PFSK-1 (cell line): ENCODE data around the gene ERAP2.

ENCODE experiments used
- FOXP2 ChIP-seq: optimal IDR thresholded peaks from 2 replicates; pipeline ENCODE3; 2011; ENCODE audit warnings: borderline replicate concordance, control low read depth, inconsistent platforms; ENCODE audit not compliant: insufficient read depth; ENCODE audit errors: extremely low read length, extremely low read depth
- POLR2AphosphoS5 ChIP-seq: IDR thresholded peaks from 2 replicates; pipeline ENCODE4 v1.6.1; 2012; ENCODE audit warnings: low read depth, mild to moderate bottlenecking, control low read depth, low read length, moderate library complexity
- SIN3A ChIP-seq: IDR thresholded peaks from 2 replicates; pipeline ENCODE4 v1.6.1; 2012; ENCODE audit warnings: mild to moderate bottlenecking, low read length, moderate library complexity, borderline replicate concordance; ENCODE audit not compliant: insufficient read depth
- TAF1 ChIP-seq: IDR thresholded peaks from 2 replicates; pipeline ENCODE4 v1.6.1; 2012; ENCODE audit warnings: low read length, control low read depth, borderline replicate concordance; ENCODE audit not compliant: insufficient read depth
- TF ChIP-seq, protein P1 (sequence below), 2 experiments: IDR thresholded peaks; 2 replicates each; pipeline versions ENCODE4 v1.6.1 to v1.8.0; 2011 to 2012; ENCODE audit warnings: low read depth in 2 of 2, low read length in 2 of 2, control low read depth in 1 of 2, inconsistent platforms in 1 of 2, mild to moderate bottlenecking in 1 of 2, moderate library complexity in 1 of 2; ENCODE audit not compliant: insufficient read depth in 1 of 2

The ERAP2 gene

DNA sequence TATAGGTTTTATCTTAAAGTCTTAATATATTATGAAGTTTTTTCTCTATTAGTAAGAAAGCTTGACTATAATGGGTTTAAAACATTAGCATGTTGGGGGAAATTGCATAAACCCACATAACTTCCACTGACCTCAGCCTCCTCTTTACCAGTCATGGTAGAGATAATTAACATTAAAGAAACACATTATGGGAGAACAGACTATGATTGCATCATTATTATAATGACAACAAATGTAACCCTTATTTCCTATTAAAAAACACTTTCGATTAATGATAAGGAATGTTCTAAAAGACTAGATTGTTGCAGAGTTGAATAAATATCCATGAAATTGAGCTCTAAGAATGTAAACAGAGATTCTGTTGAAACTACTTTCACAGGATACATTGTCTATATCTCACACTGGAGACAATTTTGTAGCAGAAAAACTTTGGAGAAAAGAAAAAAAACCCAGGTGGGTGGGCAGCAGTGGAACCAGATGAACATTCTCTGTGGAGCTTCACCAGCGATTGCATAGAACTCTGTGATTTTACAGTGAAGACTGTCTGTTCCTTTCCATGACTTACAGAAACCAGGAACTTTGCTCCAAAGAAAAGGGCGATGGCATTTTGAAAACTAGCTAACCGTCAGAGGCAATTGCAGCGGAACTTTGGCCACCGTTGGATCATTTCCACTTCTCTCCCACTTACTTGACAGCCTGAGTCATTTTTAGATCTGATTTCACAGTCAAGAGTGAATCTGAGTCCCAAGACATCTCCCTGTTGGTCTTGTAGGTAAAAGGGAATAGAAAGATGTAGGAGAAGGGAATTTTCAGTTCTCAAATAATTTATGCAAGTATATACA, 21.0 kb upstream of the ERAP2 start:
- TF ChIP-seq TAF1 (no peak), POLR2AphosphoS5 (no peak), FOXP2 (no peak), SIN3A (no peak)
- TF ChIP-seq, protein P1, sequence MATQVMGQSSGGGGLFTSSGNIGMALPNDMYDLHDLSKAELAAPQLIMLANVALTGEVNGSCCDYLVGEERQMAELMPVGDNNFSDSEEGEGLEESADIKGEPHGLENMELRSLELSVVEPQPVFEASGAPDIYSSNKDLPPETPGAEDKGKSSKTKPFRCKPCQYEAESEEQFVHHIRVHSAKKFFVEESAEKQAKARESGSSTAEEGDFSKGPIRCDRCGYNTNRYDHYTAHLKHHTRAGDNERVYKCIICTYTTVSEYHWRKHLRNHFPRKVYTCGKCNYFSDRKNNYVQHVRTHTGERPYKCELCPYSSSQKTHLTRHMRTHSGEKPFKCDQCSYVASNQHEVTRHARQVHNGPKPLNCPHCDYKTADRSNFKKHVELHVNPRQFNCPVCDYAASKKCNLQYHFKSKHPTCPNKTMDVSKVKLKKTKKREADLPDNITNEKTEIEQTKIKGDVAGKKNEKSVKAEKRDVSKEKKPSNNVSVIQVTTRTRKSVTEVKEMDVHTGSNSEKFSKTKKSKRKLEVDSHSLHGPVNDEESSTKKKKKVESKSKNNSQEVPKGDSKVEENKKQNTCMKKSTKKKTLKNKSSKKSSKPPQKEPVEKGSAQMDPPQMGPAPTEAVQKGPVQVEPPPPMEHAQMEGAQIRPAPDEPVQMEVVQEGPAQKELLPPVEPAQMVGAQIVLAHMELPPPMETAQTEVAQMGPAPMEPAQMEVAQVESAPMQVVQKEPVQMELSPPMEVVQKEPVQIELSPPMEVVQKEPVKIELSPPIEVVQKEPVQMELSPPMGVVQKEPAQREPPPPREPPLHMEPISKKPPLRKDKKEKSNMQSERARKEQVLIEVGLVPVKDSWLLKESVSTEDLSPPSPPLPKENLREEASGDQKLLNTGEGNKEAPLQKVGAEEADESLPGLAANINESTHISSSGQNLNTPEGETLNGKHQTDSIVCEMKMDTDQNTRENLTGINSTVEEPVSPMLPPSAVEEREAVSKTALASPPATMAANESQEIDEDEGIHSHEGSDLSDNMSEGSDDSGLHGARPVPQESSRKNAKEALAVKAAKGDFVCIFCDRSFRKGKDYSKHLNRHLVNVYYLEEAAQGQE (IDR thresholded peaks at IDR 0.05; ENCODE audit: insufficient read depth in 1 of 2, low read depth in 2 of 2, low read length in 2 of 2) = no peak

DNA sequence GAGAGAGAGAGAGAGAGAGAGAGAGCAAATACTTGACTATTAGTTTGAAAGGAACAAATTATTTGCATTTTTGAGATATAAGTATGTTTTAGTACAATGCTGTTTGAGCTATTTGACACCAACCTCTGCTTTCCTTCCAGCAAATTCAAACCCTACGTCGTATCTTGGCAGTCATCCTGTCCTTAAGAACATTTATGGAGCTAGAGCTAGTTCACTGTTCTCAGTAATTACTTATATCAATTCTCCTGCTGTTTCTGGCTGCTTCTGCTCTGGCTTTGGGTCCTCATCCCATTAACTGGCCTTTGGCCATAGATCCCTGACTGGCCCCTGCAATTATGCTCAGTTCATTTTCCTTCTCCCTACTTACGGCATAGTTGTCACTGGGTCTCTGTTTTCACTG, 19.9 kb upstream of the ERAP2 start:
- no peak for TF ChIP-seq FOXP2
- no peak for TF ChIP-seq SIN3A
- TF ChIP-seq POLR2AphosphoS5 = no peak

DNA sequence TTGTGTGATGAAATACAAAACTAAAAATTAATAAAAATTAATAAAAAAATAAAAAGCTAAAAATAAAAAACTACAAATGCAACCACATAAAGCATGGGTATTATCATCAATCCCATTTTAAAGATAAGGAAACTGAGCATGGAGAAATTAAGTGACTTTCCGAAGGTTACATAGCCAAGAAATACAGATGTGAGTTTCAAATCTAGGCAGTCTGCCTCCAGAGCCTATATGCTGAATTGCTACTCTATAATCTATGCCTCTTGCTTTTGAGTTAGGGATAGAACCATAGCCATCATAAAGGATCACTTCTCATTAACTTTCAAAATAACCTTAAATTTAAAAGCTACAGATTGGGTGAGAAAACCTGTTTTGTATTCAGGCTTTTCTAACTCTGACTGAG, 18.8 kb upstream of the ERAP2 start:
- TF ChIP-seq, protein P1 (IDR thresholded peaks at IDR 0.05; ENCODE audit: insufficient read depth in 1 of 2, low read depth in 2 of 2, low read length in 2 of 2) = no peak
- TF ChIP-seq POLR2AphosphoS5 (no peak), TAF1 (no peak), FOXP2 (no peak)

DNA sequence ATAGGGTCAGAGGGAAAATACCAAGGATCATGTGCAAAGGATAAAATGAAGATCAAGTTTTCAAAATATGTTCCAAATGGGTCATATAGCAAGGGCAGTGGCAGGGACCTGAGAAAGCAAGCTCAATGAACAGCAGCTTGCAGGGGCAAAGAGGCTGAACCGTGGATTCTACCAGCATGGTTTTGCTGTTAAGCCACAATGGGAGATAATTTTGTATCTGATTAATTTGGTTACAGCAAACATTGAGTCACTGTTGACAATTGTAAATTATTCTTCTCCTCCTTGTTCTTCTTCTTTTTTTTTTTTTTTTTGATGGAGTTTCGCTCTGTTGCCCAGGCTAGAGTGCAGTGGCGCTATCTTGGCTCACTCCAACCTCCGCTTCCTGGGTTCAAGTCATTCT, 18.4 kb upstream of the ERAP2 start:
- no peak for TF ChIP-seq TAF1
- no peak for TF ChIP-seq FOXP2
- TF ChIP-seq POLR2AphosphoS5 = no peak
- TF ChIP-seq, protein P1 (IDR thresholded peaks at IDR 0.05; ENCODE audit: insufficient read depth in 1 of 2, low read depth in 2 of 2, low read length in 2 of 2) = no peak
- TF ChIP-seq SIN3A = no peak

DNA sequence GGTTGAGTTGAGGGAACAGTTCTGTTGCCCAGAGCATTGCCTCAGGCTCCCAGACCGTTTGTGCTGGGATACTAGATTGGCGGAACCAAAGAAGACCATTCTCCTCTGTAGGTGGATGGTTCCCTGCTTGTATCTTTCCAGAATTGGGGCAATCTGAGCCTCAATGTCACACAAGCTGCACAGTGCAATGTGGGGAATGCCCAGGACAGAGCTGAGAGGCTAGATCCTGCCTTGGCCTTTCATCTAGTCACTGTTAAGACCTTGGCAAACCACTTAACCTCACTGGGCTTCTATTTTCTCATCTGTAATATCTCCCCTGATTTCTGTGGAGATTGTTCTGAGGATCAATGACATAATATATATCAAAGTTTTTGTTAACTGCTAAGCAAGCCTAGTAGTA, 16.9 kb upstream of the ERAP2 start:
- TF ChIP-seq POLR2AphosphoS5 = no peak
- TF ChIP-seq FOXP2 = no peak
- TF ChIP-seq TAF1 = no peak
- TF ChIP-seq SIN3A = no peak
- TF ChIP-seq, protein P1 (IDR thresholded peaks at IDR 0.05; ENCODE audit: insufficient read depth in 1 of 2, low read depth in 2 of 2, low read length in 2 of 2) = no peak
